ENCODE results near the gene NEURL2. TPM values are rescaled to one million over a fixed set of nuclear protein-coding genes. Genes with fewer than 3 reads are reported as not detected.

NEURL2 gene
- polyA plus RNA-seq, 1 donor (not counting 4 experiments of a cell fraction or from before 2014, with no cell fraction given): 0.49 TPM

- Histone ChIP-seq H3K27me3 (ENCODE audit: control insufficient read depth, extremely low read depth, insufficient read depth, low read length) (no peaks in the 10 kb centered on the region), H3K36me3 (ENCODE audit: control insufficient read depth in 2 of 2, extremely low read depth in 1 of 2, insufficient read depth in 2 of 2, low read length in 2 of 2) (peaks cover 11 to 24% of the 10 kb centered on the region in 2 experiments), H2AFZ (ENCODE audit: control insufficient read depth, low read length) (no peak overlapping the region), H3K4me1 (ENCODE audit: control insufficient read depth, extremely low read depth, insufficient read depth, low read length) (peaks cover 13% of the 10 kb centered on the region), H4K20me1 (ENCODE audit: control insufficient read depth, extremely low read depth, insufficient read depth, low read length) (no peaks in the 10 kb centered on the region), H3K79me2 (ENCODE audit: control insufficient read depth, insufficient read depth, low read length) (no peaks in the 10 kb centered on the region), H3K9me1 (ENCODE audit: control insufficient read depth, extremely low read depth, insufficient read depth, low read length) (no peaks in the 10 kb centered on the region), H3K4me3 (ENCODE audit: control insufficient read depth in 2 of 3, extremely low read depth in 1 of 3, insufficient read depth in 2 of 3, low read depth in 1 of 3, low read length in 3 of 3) (no peak overlapping the region), H3K4me2 (ENCODE audit: control insufficient read depth, extremely low read depth, insufficient read depth, low read depth, low read length) (no peak overlapping the region), H3K27ac (ENCODE audit: control insufficient read depth, insufficient read depth, low read length) (no peak overlapping the region), H3K9ac (ENCODE audit: control insufficient read depth, extremely low read depth, insufficient read depth, low read length) (no peak overlapping the region), H3K9me3 (ENCODE audit: control insufficient read depth, low read depth, low read length) (no peaks in the 10 kb centered on the region)
- TF ChIP-seq EZH2 (IDR thresholded peaks at IDR 0.05; ENCODE audit: low read length) (no peak), CTCF (optimal IDR thresholded peaks at IDR 0.05 in 1 of 3, IDR thresholded peaks at IDR 0.05 in 1 of 3, conservative IDR thresholded peaks at IDR 0.05 in 1 of 3; ENCODE audit: extremely low read depth in 1 of 3, insufficient read depth in 2 of 3, low read length in 3 of 3) (no peak)
- dilution Hi-C loops (cut with MboI; ENCODE audit: extremely low pct_ligation_motif_present, low sequenced_read_pairs): no loop called here
- FAIRE-seq: no peak
- DNase-seq (ENCODE audit: low read depth, low spot score): no peak
Measured at GRCh38 chr20:45893831-45894230, 2.8 kb upstream of the NEURL2 start.

- Histone ChIP-seq H3K4me2 (ENCODE audit: control insufficient read depth, extremely low read depth, insufficient read depth, low read depth, low read length) (no peak overlapping the region), H3K9ac (ENCODE audit: control insufficient read depth, extremely low read depth, insufficient read depth, low read length) (no peak overlapping the region), H2AFZ (ENCODE audit: control insufficient read depth, low read length) (no peak overlapping the region), H4K20me1 (ENCODE audit: control insufficient read depth, extremely low read depth, insufficient read depth, low read length) (no peaks in the 10 kb centered on the region), H3K79me2 (ENCODE audit: control insufficient read depth, insufficient read depth, low read length) (no peaks in the 10 kb centered on the region), H3K27me3 (ENCODE audit: control insufficient read depth, extremely low read depth, insufficient read depth, low read length) (no peaks in the 10 kb centered on the region), H3K4me1 (ENCODE audit: control insufficient read depth, extremely low read depth, insufficient read depth, low read length) (peaks cover 13% of the 10 kb centered on the region), H3K4me3 (ENCODE audit: control insufficient read depth in 2 of 3, extremely low read depth in 1 of 3, insufficient read depth in 2 of 3, low read depth in 1 of 3, low read length in 3 of 3) (no peak overlapping the region), H3K36me3 (ENCODE audit: control insufficient read depth in 2 of 2, extremely low read depth in 1 of 2, insufficient read depth in 2 of 2, low read length in 2 of 2) (peaks cover 9 to 18% of the 10 kb centered on the region in 2 experiments), H3K9me1 (ENCODE audit: control insufficient read depth, extremely low read depth, insufficient read depth, low read length) (no peaks in the 10 kb centered on the region), H3K9me3 (ENCODE audit: control insufficient read depth, low read depth, low read length) (no peaks in the 10 kb centered on the region), H3K27ac (ENCODE audit: control insufficient read depth, insufficient read depth, low read length) (no peak overlapping the region)
- DNase-seq (ENCODE audit: low read depth, low spot score) (no peak), FAIRE-seq (no peak)
- no peak for TF ChIP-seq CTCF (optimal IDR thresholded peaks at IDR 0.05 in 1 of 3, IDR thresholded peaks at IDR 0.05 in 1 of 3, conservative IDR thresholded peaks at IDR 0.05 in 1 of 3; ENCODE audit: extremely low read depth in 1 of 3, insufficient read depth in 2 of 3, low read length in 3 of 3)
- no peak for TF ChIP-seq EZH2 (IDR thresholded peaks at IDR 0.05; ENCODE audit: low read length)
- dilution Hi-C loops (cut with MboI; ENCODE audit: extremely low pct_ligation_motif_present, low sequenced_read_pairs): no loop called here
Measured at GRCh38 chr20:45892828-45893500, 2.0 kb upstream of the NEURL2 start.
